RWPE2 (cell line): ENCODE results near the gene TSPAN4.

Source experiments
- ATAC-seq: fragments of 200-7000 bp; cut with Tn5 transposase; 3 replicates; pipeline ENCODE4 v1.9.1; 2021; ENCODE audit warnings: low read depth
- DNase-seq: peaks from one replicate; pipeline ENCODE4 v3.0.0-alpha.2; 2020; ENCODE audit warnings: low spot score
- H3K27ac ChIP-seq: fragments of 450-650 bp; 2 replicates; pipeline ENCODE4 v1.5.1; 2017; ENCODE audit warnings: mild to moderate bottlenecking; ENCODE audit not compliant: poor library complexity, severe bottlenecking
- H3K27me3 ChIP-seq: fragments of 250-450 bp; sonication (Bioruptor Pico); 2 replicates; pipeline ENCODE4 v1.5.1; 2021; ENCODE audit warnings: mild to moderate bottlenecking, moderate library complexity; ENCODE audit not compliant: insufficient read depth, poor library complexity, severe bottlenecking
- H3K36me3 ChIP-seq: fragments of 250-450 bp; sonication (Bioruptor Pico); 2 replicates; pipeline ENCODE4 v1.5.1; 2020; ENCODE audit warnings: low read depth, mild to moderate bottlenecking, moderate library complexity
- H3K4me1 ChIP-seq: fragments of 250-450 bp; sonication (Bioruptor Pico); 2 replicates; pipeline ENCODE4 v1.5.1; 2021; ENCODE audit warnings: mild to moderate bottlenecking, moderate library complexity; ENCODE audit not compliant: insufficient read depth, poor library complexity, severe bottlenecking
- H3K4me3 ChIP-seq: fragments of 250-450 bp; sonication (Bioruptor Pico); 2 replicates; pipeline ENCODE4 v1.5.1; 2021; ENCODE audit warnings: mild to moderate bottlenecking, moderate library complexity; ENCODE audit not compliant: severe bottlenecking
- H3K9me3 ChIP-seq: fragments of 250-450 bp; sonication (Bioruptor Pico); 2 replicates; pipeline ENCODE4 v1.5.1; 2021; ENCODE audit warnings: mild to moderate bottlenecking, moderate library complexity; ENCODE audit not compliant: severe bottlenecking
- TF ChIP-seq, protein P1 (sequence below): fragments of 450-650 bp; IDR thresholded peaks from one replicate; pipeline ENCODE4 v1.5.1; 2017; ENCODE audit warnings: mild to moderate bottlenecking, moderate library complexity; ENCODE audit not compliant: poor library complexity, severe bottlenecking

The TSPAN4 gene

DNA sequence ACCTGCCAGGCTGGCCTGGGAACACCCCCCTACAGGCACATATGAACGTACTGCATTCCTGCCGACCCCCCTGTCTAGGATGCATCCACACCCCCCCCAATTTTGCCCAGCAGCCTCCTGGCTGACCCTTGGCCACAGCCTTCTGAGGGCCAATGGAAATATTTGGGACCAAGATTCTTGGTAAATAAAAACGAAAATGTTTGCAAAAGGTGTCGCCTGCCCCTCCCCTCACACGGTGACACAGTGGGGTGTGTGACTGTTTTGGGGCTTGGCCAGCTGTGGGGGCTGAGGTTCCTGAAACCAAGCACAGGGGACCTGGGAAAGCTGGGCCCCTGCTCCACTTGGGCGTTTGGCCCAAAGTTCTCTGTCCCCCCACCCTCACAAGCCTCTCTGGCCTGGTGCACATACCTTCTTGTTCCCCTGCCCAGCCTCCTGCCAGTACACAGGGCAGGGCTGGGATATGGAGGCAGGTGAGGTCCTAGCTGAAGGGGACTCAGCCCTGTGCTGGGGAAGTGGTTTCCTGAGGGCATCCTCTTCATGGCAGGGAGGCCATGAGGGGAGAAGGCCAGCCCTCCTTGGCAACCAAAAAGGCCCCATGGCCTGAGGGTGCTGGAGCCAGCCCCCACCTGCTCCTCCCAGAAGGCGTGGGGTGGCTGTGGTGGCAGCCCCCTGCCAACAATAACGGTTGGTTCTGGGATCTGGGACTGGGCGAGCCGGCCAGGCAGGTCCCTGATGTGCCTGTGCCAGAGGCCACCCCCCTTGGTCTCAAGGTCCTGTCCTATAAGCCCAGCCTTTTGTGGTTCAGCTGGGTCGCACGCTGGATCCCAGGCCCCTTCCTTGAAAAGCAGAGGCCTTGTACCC, 17.1 kb upstream of the TSPAN4 start:
- Histone ChIP-seq H3K27ac (no peak overlapping the region), H3K27me3 (peaks cover 18% of the 10 kb centered on the region), H3K9me3 (no peaks in the 10 kb centered on the region), H3K4me3 (no peak overlapping the region), H3K36me3 (no peaks in the 10 kb centered on the region), H3K4me1 (peaks cover 13% of the 10 kb centered on the region)
- DNase-seq = no peak
- TF ChIP-seq, protein P1, sequence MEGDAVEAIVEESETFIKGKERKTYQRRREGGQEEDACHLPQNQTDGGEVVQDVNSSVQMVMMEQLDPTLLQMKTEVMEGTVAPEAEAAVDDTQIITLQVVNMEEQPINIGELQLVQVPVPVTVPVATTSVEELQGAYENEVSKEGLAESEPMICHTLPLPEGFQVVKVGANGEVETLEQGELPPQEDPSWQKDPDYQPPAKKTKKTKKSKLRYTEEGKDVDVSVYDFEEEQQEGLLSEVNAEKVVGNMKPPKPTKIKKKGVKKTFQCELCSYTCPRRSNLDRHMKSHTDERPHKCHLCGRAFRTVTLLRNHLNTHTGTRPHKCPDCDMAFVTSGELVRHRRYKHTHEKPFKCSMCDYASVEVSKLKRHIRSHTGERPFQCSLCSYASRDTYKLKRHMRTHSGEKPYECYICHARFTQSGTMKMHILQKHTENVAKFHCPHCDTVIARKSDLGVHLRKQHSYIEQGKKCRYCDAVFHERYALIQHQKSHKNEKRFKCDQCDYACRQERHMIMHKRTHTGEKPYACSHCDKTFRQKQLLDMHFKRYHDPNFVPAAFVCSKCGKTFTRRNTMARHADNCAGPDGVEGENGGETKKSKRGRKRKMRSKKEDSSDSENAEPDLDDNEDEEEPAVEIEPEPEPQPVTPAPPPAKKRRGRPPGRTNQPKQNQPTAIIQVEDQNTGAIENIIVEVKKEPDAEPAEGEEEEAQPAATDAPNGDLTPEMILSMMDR = no peak
- no peak for ATAC-seq

DNA sequence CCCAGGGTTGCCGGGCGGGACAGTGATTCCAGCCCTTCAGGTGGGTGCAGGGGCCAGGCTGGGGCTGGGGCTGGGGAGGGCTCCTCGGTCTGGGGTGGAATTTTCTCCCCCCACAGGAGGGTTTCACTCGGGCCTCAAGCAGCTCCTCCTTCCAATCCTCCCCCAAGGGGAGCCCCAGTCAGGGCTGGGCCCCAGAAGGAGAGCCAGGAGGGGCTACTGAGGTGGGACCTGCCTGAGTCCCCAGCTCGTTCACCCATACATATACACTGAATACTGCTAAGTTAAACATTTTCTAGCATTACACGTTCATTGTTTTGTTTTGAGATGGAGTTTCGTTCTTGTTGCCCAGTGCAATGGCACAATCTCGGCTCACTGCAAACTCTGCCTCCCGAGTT, 16.4 kb upstream of the TSPAN4 start:
- peaks cover 18% of the 10 kb centered on the region for H3K27me3 ChIP-seq
- TF ChIP-seq, protein P1 = no peak
- ATAC-seq = no peak

DNA sequence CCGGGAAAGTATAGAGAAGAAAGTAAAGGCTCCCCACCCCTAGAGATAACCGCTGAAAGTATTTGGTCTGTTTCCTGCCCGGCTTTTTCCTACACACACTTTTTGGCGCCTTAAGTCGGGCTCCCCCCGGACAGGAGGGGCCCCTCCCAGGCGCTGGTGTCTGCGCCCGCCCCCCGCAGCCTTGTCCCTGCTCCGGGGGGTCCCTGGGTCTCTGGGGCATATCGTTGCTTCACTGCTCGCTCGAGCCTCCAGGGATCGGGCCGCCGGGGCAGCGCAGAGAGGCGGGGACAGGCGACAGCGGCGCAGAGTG, 15.9 kb upstream of the TSPAN4 start:
- ATAC-seq (no peak), DNase-seq (no peak)
- peaks cover 18% of the 10 kb centered on the region for H3K27me3 ChIP-seq
- H3K9me3 ChIP-seq = no peaks in the 10 kb centered on the region
- H3K36me3 ChIP-seq = no peaks in the 10 kb centered on the region
- H3K27ac ChIP-seq = no peak overlapping the region
- peaks cover 3% of the 10 kb centered on the region for H3K4me1 ChIP-seq
- TF ChIP-seq, protein P1 = no peak
- H3K4me3 ChIP-seq = peak overlapping the region; percentile 24

More for the DNA sequence above, 16.4 kb upstream of the TSPAN4 start:
- DNase-seq = no peak
- no peaks in the 10 kb centered on the region for H3K9me3 ChIP-seq
- peaks cover 7% of the 10 kb centered on the region for H3K4me1 ChIP-seq
- H3K4me3 ChIP-seq = no peak overlapping the region
- H3K27ac ChIP-seq = no peak overlapping the region
- H3K36me3 ChIP-seq = no peaks in the 10 kb centered on the region

- H3K36me3 ChIP-seq = no peaks in the 10 kb centered on the region
- peaks cover 18% of the 10 kb centered on the region for H3K27me3 ChIP-seq
- ATAC-seq = no peak
- no peak for DNase-seq
- no peaks in the 10 kb centered on the region for H3K9me3 ChIP-seq
- H3K27ac ChIP-seq = no peak overlapping the region
- H3K4me3 ChIP-seq = peak overlapping the region; percentile 24
- peaks cover 3% of the 10 kb centered on the region for H3K4me1 ChIP-seq
- TF ChIP-seq, protein P1 = no peak
Measured at GRCh38 chr11:827146-827896, 15.3 kb upstream of the TSPAN4 start.

- H3K27me3 ChIP-seq = peaks cover 18% of the 10 kb centered on the region
- ATAC-seq = no peak
- H3K4me3 ChIP-seq = peak within 1 kb of the TSS; percentile 24
- H3K9me3 ChIP-seq = no peaks in the 10 kb centered on the region
- DNase-seq = no peak
- no peak within 1 kb of the TSS for H3K27ac ChIP-seq
- peaks cover 3% of the 10 kb centered on the region for H3K4me1 ChIP-seq
- TF ChIP-seq, protein P1 = no peak
- H3K36me3 ChIP-seq = no peaks in the 10 kb centered on the region
Measured at GRCh38 chr11:827897-828192, 14.8 kb upstream of the TSPAN4 start, which contains the start of gene CRACR2B. CRACR2B (plus strand) TSS chr11:827919; CDS start chr11:828608, 689 bp downstream.
